A549 (cell line): ENCODE results near the gene ADK.

Experiments
- CHD2 ChIP-seq: fragments of 150-350 bp; IDR thresholded peaks from 2 replicates; pipeline ENCODE4 v1.6.1; 2014; ENCODE audit warnings: low read length; ENCODE audit not compliant: partially characterized antibody
- CHD4 ChIP-seq: fragments of 200-600 bp; sonication (generic); IDR thresholded peaks from 2 replicates; pipeline ENCODE4 v1.6.1; 2016; ENCODE audit warnings: antibody characterized with exemption, mild to moderate bottlenecking, borderline replicate concordance
- NPAS2 ChIP-seq: fragments of 250-450 bp; sonication (Bioruptor Pico); IDR thresholded peaks from 2 replicates; pipeline ENCODE4 v1.8.0; 2022; ENCODE audit warnings: mild to moderate bottlenecking, moderate library complexity, borderline replicate concordance
- POLR2AphosphoS2 ChIP-seq: conservative IDR thresholded peaks from 2 replicates; pipeline ENCODE4 v1.6.1; 2012; ENCODE audit warnings: low read length, improper control_type of control experiment, inconsistent platforms
- RAD21 ChIP-seq, 2 experiments: fragments of >200 bp in 1 of 2; sonication (Bioruptor Twin) in 1 of 2; formaldehyde crosslinking in 1 of 2; IDR thresholded peaks in 1 of 2; conservative IDR thresholded peaks in 1 of 2; 2 replicates in 1 of 2; 3 replicates in 1 of 2; pipeline ENCODE4 v1.6.1; 2012 to 2018; ENCODE audit warnings: inconsistent platforms in 1 of 2
- SMC3 ChIP-seq: fragments of >200 bp; sonication (Bioruptor Twin); formaldehyde crosslinking; IDR thresholded peaks from 3 replicates; pipeline ENCODE4 v1.6.1; 2018; ENCODE audit warnings: inconsistent platforms
- TF ChIP-seq, protein P1 (sequence below): fragments of >200 bp; sonication (Bioruptor Twin); formaldehyde crosslinking; IDR thresholded peaks from 3 replicates; pipeline ENCODE4 v1.5.1; 2016

GRCh38 chr10:74104480-74104879 is 46.5 kb upstream of the ADK start:
- TF ChIP-seq POLR2AphosphoS2: no peak
- no peak for TF ChIP-seq CHD4
- TF ChIP-seq, protein P1, sequence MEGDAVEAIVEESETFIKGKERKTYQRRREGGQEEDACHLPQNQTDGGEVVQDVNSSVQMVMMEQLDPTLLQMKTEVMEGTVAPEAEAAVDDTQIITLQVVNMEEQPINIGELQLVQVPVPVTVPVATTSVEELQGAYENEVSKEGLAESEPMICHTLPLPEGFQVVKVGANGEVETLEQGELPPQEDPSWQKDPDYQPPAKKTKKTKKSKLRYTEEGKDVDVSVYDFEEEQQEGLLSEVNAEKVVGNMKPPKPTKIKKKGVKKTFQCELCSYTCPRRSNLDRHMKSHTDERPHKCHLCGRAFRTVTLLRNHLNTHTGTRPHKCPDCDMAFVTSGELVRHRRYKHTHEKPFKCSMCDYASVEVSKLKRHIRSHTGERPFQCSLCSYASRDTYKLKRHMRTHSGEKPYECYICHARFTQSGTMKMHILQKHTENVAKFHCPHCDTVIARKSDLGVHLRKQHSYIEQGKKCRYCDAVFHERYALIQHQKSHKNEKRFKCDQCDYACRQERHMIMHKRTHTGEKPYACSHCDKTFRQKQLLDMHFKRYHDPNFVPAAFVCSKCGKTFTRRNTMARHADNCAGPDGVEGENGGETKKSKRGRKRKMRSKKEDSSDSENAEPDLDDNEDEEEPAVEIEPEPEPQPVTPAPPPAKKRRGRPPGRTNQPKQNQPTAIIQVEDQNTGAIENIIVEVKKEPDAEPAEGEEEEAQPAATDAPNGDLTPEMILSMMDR: no peak
- no peak for TF ChIP-seq SMC3
- no peak for TF ChIP-seq RAD21 (conservative IDR thresholded peaks at IDR 0.05 in 1 of 2, IDR thresholded peaks at IDR 0.05 in 1 of 2)
- TF ChIP-seq NPAS2 (CRISPR knock-in tag): no peak
- no peak for TF ChIP-seq CHD2
